NCI-H2081 treated with DMSO at 0.1 percent for 48 hours (cell line): ENCODE results near the gene BTRC.
"Not testable (repeated sequence)": the region's sequence is repeated elsewhere in the genome, so short reads cannot be mapped to it uniquely, and the experiment has no call there.

ENCODE experiments used
- DNase-seq: peaks from one replicate; lab custom pipeline; 2025; lab: John Stamatoyannopoulos, UW

Gene BTRC

DNA sequence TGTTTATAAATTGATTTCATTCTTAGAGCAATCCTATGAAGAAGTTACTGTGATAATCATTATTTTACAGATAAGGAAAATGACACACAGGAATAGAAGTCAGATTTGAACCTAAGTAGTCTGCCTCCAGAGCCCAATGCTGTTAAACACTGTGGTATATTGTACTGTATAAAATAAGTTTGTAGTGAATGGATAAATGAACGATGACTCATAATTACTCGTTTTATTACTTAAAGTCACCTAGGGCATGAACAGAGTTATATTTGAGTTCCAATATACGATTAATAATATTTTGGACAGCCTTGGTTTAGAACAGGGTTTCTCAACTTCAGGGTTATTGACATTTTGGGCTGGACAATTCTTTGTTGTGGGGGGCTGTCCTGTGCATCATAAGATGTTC, 7.8 kb upstream of the BTRC start:
- DNase-seq, result no peak

DNA sequence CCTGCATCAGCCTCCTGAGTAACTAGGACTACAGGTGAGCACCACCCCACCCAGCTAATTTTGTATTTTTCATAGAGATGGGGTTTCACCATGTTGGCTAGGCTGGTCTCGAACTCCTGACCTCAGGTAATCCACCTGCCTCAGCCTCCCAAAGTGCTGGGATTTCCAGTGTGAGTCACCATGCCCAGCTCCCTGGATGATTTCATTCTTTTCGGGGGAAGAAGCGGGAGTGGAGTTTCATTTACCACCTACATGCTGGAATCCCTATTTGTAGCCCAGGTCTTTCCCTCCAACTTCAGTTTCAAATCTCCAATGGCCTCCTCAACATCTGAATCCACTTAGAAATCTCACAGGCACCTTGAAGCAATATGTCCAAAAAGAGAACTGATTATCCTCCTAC, 2.9 kb upstream of the BTRC start:
- DNase-seq, result no peak

- DNase-seq, result no peak
Observed at GRCh38 chr10:101351477-101351876, 2.5 kb upstream of the BTRC start.

DNA sequence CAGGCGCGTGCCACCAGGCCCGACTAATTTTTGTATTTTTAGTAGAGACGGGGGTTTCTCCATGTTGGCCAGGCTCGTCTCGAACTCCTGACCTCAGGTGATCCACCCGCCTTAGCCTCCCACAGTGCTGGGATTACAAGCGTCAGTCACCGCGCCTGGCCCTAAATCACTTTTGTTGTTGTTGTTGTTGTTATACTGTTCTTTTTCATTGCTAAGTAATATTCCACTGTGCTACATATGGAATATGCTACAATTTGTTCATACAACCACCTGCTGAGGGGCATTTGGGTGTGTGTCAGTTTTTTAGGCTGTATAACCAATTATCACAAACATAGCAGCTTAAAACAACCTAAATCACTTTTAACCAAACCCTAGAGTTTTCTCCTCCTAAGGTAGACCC, 1.1 kb upstream of the BTRC start:
- DNase-seq, result not testable (repeated sequence)

GRCh38 chr10:101354328-101355071, 535 bp downstream of the BTRC start:
- DNase-seq, result no peak

- no peak for DNase-seq
Observed at GRCh38 chr10:101355072-101355706, 1.2 kb downstream of the BTRC start.

DNA sequence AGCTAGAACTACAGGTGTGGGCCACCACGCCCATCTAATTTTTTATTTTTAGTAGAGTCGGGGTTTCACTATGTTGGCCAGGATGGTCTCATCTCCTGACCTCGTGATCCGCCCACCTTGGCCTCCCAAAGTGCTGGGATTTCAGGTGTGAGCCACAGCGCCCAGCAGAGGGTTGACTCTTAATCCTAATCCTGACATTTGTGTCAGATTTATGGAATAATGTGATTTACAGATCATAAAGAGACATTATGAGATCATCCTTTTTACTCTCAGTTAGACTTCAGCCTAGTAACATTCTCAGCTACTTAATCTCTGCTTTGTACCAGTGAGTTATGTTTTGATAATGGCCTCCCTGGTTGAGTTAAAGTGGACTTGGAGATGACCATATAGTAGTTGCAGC, 2.2 kb downstream of the BTRC start:
- DNase-seq, result no peak

DNA sequence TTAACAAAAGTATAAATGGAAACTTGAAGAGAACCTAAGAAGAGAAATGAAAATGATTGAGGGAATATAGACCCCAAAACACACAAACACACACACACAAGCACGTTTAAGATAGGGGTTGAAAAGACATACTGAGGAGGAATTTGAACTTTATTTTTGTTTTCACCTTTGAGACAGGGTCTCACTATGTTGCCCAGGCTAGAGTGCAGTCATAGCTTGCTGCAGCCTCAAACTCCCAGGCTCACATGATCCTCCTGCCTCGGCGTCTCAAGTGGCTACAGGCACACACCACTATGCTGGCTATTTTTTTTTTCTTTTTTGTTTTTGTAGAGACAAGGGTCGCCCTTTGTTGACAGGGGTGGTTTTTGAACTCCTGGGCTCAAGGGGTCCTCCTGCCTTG, 4.0 kb downstream of the BTRC start:
- DNase-seq, result no peak

- no peak for DNase-seq
Observed at GRCh38 chr10:101358706-101359300, 4.8 kb downstream of the BTRC start.

DNA sequence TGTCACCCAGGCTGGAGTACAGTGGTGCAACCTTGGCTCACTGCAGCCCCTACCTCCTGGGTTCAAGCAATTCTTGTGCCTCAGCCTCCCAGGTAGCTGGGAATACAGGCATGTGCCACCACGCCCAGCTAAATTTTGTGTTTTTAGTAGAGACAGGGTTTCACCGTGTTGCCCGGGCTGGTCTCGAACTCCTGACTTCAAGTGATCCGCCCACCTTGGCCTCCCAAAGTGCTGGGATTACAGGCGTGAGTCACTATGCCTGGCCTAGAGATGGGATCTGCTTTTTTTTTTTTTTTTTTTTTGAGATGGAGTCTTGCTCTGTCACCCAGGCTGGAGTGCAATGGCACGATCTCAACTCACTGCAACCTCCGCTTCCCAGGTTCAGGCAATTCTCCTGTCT, 6.1 kb downstream of the BTRC start:
- not testable (repeated sequence) for DNase-seq

GRCh38 chr10:101360841-101361240, 6.9 kb downstream of the BTRC start:
- DNase-seq, result not testable (repeated sequence)

DNA sequence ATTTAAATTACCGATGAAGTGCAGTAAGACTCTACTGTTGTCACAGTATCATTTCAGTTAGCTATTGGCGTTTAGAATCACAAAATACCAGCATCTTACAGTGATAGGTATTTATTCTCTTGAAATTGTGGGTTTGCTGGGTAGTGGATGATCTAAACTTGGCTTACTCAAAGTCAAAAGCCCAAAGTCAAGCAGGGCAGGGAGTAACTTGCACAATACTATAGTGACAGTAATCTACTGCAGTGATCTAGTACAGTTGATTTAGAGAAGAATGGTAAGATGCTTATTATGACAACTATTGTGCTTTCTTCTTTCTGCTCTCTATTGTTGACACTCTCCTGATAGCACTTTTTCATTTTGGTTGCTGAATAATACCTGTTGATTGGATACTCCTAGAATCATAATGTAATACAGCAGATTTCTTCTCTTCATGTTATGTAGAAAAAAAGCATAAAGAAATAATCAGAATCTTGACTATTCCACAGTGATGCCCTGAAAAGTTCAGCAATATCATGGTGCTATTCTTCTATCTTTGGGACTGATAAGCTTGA, 10.0 kb downstream of the BTRC start:
- no peak for DNase-seq

- no peak for DNase-seq
Observed at GRCh38 chr10:101364721-101365120, 10.8 kb downstream of the BTRC start.

- no peak for DNase-seq
Observed at GRCh38 chr10:101367569-101368453, 13.8 kb downstream of the BTRC start.

DNA sequence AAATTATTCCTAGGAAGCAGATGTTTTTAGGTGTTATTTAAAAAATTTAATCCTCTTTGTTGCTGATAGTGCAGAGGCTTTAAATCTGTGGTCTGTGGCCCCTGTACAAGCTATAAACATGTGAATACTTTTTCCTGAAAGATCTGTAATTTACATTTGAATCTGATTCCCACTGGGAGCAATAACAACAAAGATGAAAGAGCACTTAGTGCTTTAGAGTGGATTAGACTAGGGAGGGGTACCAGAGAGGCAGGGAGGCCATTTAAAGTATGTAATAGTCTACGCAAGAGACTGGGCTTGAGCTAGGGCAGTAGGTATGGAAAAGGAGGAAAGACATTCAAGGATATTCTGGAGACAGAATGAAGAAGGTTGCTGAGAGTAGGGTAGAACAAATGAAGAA, 19.1 kb downstream of the BTRC start:
- no peak for DNase-seq

DNA sequence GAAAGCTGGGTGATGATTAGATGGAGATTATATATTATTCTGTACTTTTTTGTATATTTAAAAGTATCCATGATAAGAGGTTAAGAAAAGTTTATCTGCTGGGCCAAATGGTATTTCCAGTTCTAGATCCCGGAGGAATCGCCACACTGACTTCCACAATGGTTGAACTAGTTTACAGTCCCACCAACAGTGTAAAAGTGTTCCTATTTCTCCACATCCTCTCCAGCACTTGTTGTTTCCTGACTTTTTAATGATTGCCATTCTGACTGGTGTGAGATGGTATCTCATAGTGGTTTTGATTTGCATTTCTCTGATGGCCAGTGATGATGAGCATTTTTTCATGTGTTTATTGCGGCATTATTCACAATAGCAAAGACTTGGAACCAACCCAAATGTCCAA, 20.0 kb downstream of the BTRC start:
- not testable (repeated sequence) for DNase-seq

DNA sequence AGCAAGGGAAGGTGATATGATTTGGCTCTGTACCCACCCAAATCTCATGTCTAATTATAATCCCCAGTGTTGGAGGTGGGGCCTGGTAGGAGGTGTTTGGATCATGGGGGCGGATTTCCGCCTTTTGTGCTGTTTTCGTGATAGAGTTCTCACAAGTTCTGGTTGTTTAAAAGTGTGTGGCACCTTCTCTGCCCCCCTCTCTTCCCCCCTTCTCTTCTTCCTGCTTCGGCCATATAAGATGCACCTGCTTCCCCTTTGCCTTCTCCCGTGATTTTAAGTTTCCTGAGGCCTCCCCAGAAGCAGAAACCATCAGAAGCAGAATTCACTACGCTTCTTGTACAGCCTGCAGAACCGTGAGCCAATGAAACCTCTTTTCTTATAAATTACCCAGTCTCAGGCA, 21.1 kb downstream of the BTRC start:
- DNase-seq, result no peak

DNA sequence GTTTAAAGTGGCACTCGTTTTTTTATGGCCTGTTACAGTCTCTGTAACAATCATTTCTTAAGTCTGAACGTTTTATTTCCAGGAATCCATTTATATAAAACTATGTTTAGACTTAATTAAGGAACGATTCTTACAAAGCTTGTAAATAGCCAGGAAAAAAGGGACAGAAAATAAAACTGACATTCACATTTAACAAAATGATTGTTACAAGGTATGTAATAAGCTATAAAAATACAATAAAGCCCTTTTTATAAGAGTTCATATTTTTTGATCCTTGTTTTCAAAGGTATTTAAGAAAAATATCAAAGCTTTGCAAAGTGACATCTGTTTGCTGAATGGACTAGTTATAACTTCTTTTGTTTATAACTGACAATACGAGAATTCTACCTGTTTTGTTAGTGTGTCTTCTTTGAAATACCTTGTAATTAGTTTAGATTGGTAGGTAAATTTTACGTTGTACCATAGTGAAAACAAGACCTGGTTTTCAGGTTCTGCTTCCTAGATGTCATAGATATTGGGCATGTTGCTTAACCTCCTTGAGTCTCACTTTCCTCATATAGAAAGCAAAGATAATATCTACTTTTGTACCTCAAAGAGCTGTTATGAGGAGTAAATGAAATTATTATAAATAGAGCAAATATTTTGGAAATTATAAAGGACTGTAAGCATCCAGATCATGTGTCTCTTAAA, 25.8 kb downstream of the BTRC start:
- DNase-seq, result no peak

DNA sequence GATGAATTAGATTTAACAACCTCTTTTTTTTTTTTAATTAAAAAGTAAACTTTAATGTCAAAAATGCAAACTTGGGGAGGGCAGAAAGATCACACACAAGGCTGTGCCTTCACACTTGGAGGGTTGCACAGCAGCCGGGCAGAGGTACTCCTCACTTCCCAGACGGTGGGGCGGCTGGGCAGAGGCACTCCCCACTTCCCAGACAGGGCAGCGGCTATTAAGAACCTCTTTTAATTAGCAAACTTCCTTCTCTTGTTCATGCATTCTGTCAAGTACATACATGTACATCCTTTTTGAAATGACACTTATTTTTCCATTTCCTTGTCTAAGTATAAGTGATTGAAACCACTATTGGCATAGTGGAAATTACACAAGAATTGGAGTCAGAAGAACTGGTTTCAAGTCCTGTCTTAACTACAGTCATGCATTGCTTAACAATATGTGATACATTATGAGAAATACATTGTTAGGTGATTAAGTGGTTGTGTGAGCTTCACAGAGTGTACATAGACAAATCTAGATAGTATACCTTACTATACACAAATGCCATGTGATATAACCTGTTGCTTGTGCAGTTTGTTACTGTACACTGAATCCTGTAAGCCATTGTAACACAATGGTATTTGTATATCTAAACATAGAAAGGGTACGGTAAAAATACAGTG, 26.5 kb downstream of the BTRC start:
- DNase-seq, result no peak

- DNase-seq, result no peak
Observed at GRCh38 chr10:101385866-101386658, 32.1 kb downstream of the BTRC start.
